Muscle layer of colon (tissue), 2 donors: ENCODE results near the gene TCFL5.
"Not testable (repeated sequence)": the region's sequence is repeated elsewhere in the genome, so short reads cannot be mapped to it uniquely, and the experiment has no call there.

Experiments used
- H3K27ac ChIP-seq: one replicate; pipeline ENCODE4 v1.7.0; 2013; ENCODE audit warnings: low read depth, mild to moderate bottlenecking, low read length, moderate library complexity
- H3K27me3 ChIP-seq, 2 donors: one replicate each; pipeline ENCODE4 v1.7.0; 2013; ENCODE audit warnings: low read length in 2 of 2, mild to moderate bottlenecking in 2 of 2; ENCODE audit not compliant: insufficient read depth in 2 of 2, control insufficient read depth in 1 of 2
- H3K36me3 ChIP-seq: one replicate; pipeline ENCODE4 v1.7.0; 2013; ENCODE audit warnings: mild to moderate bottlenecking, low read length; ENCODE audit not compliant: insufficient read depth
- H3K4me1 ChIP-seq: one replicate; pipeline ENCODE4 v1.7.0; 2013; ENCODE audit warnings: mild to moderate bottlenecking, low read length; ENCODE audit not compliant: insufficient read depth
- H3K4me3 ChIP-seq, 2 donors: one replicate each; pipeline ENCODE4 v1.7.0; 2013; ENCODE audit warnings: low read length in 2 of 2, low read depth in 1 of 2, mild to moderate bottlenecking in 1 of 2, moderate library complexity in 1 of 2
- H3K9ac ChIP-seq: one replicate; pipeline ENCODE4 v1.7.0; 2013; ENCODE audit warnings: low read length
- H3K9me3 ChIP-seq: one replicate; pipeline ENCODE4 v1.7.0; 2013; ENCODE audit warnings: mild to moderate bottlenecking, low read length
- donor health status: abdominal sarcoma.
- donor health status: Adenocarcinoma of cecum.

Gene TCFL5

GRCh38 chr20:62876501-62876901 is 14.9 kb upstream of the TCFL5 start:
- H3K4me3 ChIP-seq: no peak overlapping the region
- H3K27me3 ChIP-seq: no peaks in the 10 kb centered on the region
- H3K4me1 ChIP-seq: peaks cover 23% of the 10 kb centered on the region
- peak overlapping the region; percentile 16 for H3K27ac ChIP-seq
- peaks cover 5% of the 10 kb centered on the region for H3K36me3 ChIP-seq
- H3K9me3 ChIP-seq: no peaks in the 10 kb centered on the region
- H3K9ac ChIP-seq: no peak overlapping the region

DNA sequence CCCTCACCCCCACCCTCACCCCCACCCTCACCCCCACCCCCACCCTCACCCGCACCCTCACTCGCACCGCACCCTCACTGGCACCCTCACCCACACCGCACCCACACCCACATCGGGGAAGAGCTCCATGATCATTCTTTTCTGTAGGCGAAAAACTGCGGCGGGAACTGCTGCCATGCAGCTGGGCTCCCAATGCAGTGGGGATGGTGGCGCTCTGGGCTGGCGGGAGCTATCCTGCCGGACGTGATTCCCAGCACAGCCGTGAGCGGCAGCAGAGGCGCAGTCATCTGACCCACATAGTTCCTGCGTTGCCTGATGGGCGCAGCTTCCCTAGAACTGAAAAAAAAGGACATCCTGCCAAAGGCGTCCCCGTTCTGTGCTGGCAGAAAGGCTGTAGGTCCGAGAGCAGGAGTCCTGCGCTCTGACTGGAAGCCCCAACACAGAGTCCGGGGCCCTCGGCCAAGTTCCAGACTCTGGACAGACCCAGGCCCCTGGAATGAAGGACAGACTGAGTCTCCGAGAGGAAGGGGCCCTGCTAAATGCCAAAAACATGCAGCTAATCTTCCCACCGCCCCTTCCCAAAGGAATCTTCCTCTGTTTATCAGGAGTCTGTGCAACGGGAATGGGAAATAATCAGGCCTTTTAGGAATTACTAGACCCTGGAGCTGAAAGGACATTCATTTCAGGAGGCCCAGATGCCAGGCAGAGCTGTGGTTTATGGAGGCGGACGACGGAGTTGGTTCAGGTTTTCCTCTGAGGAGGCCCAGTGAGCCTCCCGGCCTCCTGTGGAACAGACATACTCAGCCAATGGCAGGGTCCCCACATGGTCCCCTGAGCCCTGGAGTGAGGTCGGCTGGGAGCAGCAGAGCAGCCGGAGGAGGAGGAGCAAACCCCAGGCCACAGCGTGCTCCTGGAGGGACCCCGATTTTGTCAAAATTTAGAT is 14.1 kb upstream of the TCFL5 start:
- H3K4me3 ChIP-seq: peak overlapping the region in 1 of 2 donors; percentile 32

DNA sequence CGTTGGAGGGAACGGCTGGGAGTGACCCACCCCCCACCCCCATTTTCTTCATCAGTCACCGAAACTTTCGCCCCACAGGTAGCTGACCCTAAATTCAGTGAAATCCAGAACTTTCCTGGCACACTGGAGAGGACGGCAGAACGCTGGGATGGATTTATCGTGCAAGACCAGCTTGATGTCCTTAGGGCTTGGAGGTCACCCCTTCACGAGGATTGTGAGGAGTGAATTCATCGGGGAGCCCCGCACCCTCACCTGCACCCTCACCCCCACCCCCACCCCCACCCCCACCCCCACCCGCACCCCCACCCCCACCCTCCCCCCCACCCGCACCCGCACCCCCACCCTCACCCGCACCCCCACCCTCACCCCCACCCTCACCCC is 13.3 kb upstream of the TCFL5 start:
- Histone ChIP-seq H3K4me3 (no peak overlapping the region), H3K4me1 (peaks cover 23% of the 10 kb centered on the region), H3K36me3 (no peaks in the 10 kb centered on the region), H3K9me3 (no peaks in the 10 kb centered on the region), H3K27ac (no peak overlapping the region), H3K9ac (no peak overlapping the region), H3K27me3 (no peaks in the 10 kb centered on the region)

More for the DNA sequence above, 14.1 kb upstream of the TCFL5 start:
- Histone ChIP-seq H3K27me3 (no peaks in the 10 kb centered on the region), H3K9me3 (no peaks in the 10 kb centered on the region), H3K9ac (no peak overlapping the region), H3K27ac (peak overlapping the region; percentile 16), H3K4me1 (peaks cover 23% of the 10 kb centered on the region), H3K36me3 (no peaks in the 10 kb centered on the region)

- Histone ChIP-seq H3K4me1 (peaks cover 23% of the 10 kb centered on the region), H3K27ac (peak overlapping the region; percentile 35)
- H3K9ac ChIP-seq, H3K27me3 ChIP-seq, H3K9me3 ChIP-seq, H3K36me3 ChIP-seq, H3K4me3 ChIP-seq: not testable (repeated sequence)
Observed at GRCh38 chr20:62873681-62874031, 12.0 kb upstream of the TCFL5 start.

GRCh38 chr20:62873280-62873679 is 11.7 kb upstream of the TCFL5 start:
- Histone ChIP-seq H3K4me1 (peaks cover 23% of the 10 kb centered on the region), H3K27ac (peak overlapping the region; percentile 35), H3K27me3 (no peaks in the 10 kb centered on the region), H3K9me3 (no peaks in the 10 kb centered on the region), H3K36me3 (no peaks in the 10 kb centered on the region), H3K4me3 (no peak overlapping the region), H3K9ac (no peak overlapping the region)

GRCh38 chr20:62872862-62873261 is 11.2 kb upstream of the TCFL5 start:
- H3K9me3 ChIP-seq: no peaks in the 10 kb centered on the region
- no peaks in the 10 kb centered on the region for H3K36me3 ChIP-seq
- H3K9ac ChIP-seq: no peak overlapping the region
- no peaks in the 10 kb centered on the region for H3K27me3 ChIP-seq
- peaks cover 23% of the 10 kb centered on the region for H3K4me1 ChIP-seq
- H3K4me3 ChIP-seq: no peak overlapping the region
- H3K27ac ChIP-seq: peak overlapping the region; percentile 35

- H3K27me3 ChIP-seq: no peaks in the 10 kb centered on the region
- no peak overlapping the region for H3K9ac ChIP-seq
- H3K4me3 ChIP-seq: no peak overlapping the region
- H3K36me3 ChIP-seq: no peaks in the 10 kb centered on the region
- peaks cover 18% of the 10 kb centered on the region for H3K4me1 ChIP-seq
- H3K27ac ChIP-seq: no peak overlapping the region
- H3K9me3 ChIP-seq: no peaks in the 10 kb centered on the region
Observed at GRCh38 chr20:62872184-62872847, 10.7 kb upstream of the TCFL5 start.

- Histone ChIP-seq H3K27ac (no peak overlapping the region), H3K9me3 (no peaks in the 10 kb centered on the region), H3K4me1 (peaks cover 14% of the 10 kb centered on the region), H3K4me3 (no peak overlapping the region), H3K27me3 (peaks cover 0 to 5% of the 10 kb centered on the region in 2 donors), H3K36me3 (no peaks in the 10 kb centered on the region), H3K9ac (no peak overlapping the region)
Observed at GRCh38 chr20:62864207-62864606, 2.6 kb upstream of the TCFL5 start.

GRCh38 chr20:62860924-62861691 is 514 bp downstream of the TCFL5 start:
- no peak overlapping the region for H3K27ac ChIP-seq
- H3K27me3 ChIP-seq: peaks cover 0 to 5% of the 10 kb centered on the region in 2 donors
- no peak overlapping the region for H3K4me3 ChIP-seq
- H3K9ac ChIP-seq: no peak overlapping the region
- no peaks in the 10 kb centered on the region for H3K9me3 ChIP-seq
- peaks cover 15% of the 10 kb centered on the region for H3K4me1 ChIP-seq
- peaks cover 11% of the 10 kb centered on the region for H3K36me3 ChIP-seq

GRCh38 chr20:62860391-62860923 is 1.2 kb downstream of the TCFL5 start:
- Histone ChIP-seq H3K9ac (no peak overlapping the region), H3K27ac (peak overlapping the region; percentile 44)

DNA sequence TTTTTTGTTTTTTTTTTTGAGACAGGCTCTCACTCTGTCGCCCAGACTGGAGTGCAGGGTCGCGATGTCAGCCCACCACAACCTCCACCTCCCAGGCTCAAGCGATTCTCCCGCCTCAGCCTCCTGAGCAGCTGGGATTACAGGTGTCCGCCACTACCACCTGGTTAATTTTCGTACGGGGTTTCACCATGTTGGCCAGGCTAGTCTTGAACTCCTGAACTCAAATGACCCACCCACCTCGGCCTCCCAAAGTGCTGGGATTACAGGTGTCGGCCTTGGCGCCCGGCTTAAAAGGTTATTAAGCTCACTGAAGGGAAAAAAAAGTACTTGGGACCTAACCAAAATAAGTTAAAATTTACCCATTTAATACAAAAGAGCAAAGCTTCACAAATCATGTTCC is 1.9 kb downstream of the TCFL5 start:
- Histone ChIP-seq H3K36me3 (peaks cover 11% of the 10 kb centered on the region), H3K4me1 (peaks cover 15% of the 10 kb centered on the region), H3K9me3 (no peaks in the 10 kb centered on the region), H3K4me3 (no peak overlapping the region), H3K27ac (no peak overlapping the region), H3K9ac (no peak overlapping the region), H3K27me3 (peaks cover 0 to 5% of the 10 kb centered on the region in 2 donors)

More at GRCh38 chr20:62860391-62860923, 1.2 kb downstream of the TCFL5 start:
- Histone ChIP-seq H3K4me3 (peak overlapping the region in 1 of 2 donors; percentile 41), H3K4me1 (peaks cover 15% of the 10 kb centered on the region), H3K27me3 (peaks cover 0 to 5% of the 10 kb centered on the region in 2 donors), H3K9me3 (no peaks in the 10 kb centered on the region), H3K36me3 (peaks cover 11% of the 10 kb centered on the region)
